ENCODE measurements around the gene ACAD9.
"Not testable (repeated sequence)": the region's sequence is repeated elsewhere in the genome, so short reads cannot be mapped to it uniquely, and the experiment has no call there.

ACAD9 gene

GRCh38 chr3:128879125-128879969 is at the start of gene ACAD9:
ACAD9 (plus strand) TSS chr3:128879620; CDS start chr3:128879692, 72 bp downstream.
- DNase-seq: peak; percentile 89 to 97

GRCh38 chr3:128829925-128830625 is 49.3 kb upstream of the ACAD9 start:
- not testable (repeated sequence) for DNase-seq

- DNase-seq: not testable (repeated sequence)
These were observed 48.7 kb upstream of the ACAD9 start for GRCh38 chr3:128830762-128831161.

GRCh38 chr3:128832979-128833378 is 46.4 kb upstream of the ACAD9 start:
- DNase-seq: not testable (repeated sequence)

DNA sequence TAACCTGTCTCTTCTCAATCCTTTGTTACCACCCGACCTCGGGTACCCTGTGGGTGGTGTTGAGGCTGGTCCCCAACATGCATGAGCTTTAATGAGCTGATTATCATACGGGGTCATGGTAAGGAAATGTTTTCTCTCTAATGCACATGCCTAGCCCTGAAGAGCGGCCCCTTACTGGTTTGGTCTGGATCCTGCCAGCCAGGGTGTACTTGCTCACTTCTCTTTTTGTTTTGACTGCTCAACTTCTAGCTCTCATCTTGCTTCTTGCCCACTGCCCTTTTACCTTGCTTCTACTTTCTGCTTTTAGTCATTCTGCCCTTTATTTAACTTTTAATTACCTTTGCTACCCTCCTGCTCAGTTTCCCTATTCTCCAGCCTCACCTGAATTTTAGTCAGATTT is 44.3 kb upstream of the ACAD9 start:
- no peak for DNase-seq

GRCh38 chr3:128841926-128842920 is 37.2 kb upstream of the ACAD9 start:
- no peak for DNase-seq

GRCh38 chr3:128844502-128844901 is 34.9 kb upstream of the ACAD9 start:
- DNase-seq: no peak

DNA sequence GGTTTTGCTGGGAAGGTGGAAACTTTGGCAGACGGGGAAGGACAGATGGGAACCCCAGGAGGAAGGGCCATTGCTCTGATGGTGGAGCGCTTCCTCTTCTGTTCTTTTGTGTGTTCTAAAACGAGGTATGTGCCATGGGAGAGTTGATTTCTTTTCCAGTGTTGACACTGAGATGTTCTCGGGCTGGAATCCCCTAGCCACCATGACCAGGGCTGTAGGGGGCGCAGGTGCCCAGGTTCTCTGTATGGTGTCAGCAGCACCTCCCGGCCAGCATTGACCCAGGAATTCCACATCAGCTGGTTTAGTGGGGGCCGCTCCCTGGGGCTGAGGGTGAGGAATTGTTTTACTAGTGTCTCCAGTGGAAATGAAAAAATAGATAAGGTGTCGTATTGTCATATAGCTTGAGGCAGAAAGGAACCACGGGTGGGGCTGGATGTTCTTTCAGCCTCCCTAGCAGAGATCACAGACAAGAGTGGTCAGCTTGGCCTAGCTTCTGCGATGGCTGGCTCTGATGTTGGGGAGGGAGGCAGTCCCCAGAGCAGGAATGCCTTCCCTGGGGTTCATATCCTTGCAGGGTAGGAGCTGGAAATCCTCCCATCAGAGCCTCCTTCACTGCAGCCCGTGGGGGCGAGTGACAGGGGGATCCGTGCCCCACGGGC is 34.2 kb upstream of the ACAD9 start:
- no peak for DNase-seq

DNA sequence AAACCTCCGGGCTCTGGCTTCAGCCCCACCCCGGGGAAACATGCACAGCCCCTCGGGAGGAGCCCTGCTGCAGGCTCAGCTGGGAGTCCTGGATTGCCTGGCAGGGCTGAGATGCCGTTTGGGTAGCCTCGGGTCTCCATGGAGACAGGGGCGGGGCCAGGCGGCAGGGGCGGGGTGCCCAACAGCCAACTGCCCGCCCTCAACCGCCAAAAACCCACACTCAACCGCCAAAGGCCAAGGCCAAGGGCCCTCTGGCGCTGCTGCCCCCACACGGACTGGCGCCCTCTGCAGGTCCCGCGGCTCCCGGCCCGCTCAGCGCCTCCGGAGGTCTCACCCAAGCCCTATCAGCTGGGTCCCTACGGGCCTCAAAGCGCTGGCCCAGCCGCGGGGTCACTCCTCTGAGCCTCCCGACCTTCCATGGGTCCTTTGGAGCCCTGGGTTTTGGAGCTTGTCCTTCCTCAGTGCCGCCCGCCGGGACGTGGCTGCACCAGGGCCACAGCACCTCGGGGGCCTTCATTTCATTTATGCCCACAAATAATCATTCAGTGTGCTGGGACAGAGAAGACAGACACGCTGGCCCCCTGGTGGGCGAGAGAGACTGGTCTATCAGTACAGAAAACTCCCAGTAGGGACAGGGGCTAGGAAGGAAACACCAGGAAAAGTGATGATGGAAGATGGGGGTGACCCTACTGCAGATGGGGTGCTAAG is 33.5 kb upstream of the ACAD9 start:
- peak; percentile 23 to 44 for DNase-seq

GRCh38 chr3:128846486-128846891 is 32.9 kb upstream of the ACAD9 start:
- no peak for DNase-seq

DNA sequence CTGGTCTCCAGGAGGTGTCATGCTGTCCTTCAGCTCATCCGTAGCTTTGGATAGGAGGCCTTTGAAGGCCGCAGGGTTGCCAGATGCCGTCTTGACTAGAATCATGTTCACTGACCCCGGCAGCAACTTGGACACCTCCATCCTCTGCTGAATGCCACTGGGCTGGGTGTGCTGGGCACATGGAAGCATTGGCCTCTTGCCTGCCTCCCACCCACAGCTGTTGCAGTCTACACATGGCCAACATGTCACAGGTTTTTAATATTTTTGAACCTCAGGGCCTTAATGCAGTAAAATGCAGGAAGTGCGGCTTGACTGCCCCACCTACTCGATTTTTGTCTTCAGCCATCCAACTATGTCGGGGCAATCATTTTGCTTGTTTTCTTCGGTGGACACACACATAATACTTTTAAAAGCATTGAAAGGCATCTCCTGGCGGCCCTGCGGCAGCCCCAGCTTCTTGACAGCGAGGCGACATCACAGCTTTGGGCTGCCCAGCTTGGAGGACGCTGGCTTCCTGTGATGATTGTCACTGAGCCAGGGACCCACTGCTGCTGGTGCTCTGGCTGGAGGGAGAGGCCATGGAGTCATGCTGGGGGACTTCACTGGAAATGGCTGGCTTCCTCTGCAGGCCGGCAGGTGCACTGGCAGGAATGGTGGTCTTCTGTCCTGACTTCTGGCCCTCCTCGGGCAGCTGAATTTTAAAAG is 31.6 kb upstream of the ACAD9 start:
- DNase-seq: no peak

DNA sequence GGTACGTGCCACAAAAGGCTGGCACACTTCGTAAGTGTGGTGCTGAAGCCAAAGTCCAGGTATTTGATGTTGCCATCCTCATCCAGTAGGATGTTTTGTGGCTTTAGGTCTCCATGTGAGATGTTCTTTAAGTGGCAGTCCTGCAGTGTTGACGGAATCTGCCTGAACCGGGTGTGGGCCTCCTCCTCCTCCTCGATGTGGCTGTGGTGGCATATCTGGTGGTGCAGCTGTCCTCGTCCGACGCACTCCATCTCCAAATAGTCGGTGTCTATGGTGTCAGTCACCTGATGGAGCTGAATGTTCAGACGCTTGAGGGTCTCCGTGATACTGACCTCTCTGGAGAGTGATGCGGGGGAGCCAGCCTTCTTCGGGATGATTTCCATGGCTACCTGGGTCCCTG is 30.5 kb upstream of the ACAD9 start:
- no peak for DNase-seq

DNA sequence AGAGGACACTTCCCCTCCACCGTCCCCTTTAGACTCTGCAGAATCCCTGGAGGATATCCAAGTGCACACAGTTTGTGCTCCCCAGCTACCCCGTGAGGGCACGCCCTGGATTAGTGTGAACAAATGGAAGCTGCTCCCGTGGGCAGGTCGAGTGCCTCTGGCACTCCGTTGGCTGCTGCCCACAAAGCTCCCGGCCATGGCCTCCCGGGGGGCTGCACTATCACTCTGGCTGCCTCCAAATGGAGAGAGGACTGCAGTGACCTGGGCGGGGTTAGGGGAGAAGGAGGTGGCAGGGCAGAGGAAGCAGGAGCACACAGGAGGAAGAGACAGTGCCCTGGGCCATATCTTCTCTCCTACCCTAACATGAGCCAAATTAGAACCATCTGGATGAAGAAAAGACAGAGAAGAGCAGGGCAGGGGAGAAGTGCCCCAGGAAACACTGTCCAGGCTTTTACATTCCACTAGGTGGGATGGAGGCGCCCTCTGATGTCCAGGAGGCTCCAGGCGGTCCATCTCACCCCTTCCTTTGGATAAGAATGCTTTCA is 29.4 kb upstream of the ACAD9 start:
- no peak for DNase-seq

GRCh38 chr3:128850544-128850943 is 28.9 kb upstream of the ACAD9 start:
- no peak for DNase-seq

- no peak for DNase-seq
These were observed 27.8 kb upstream of the ACAD9 start for GRCh38 chr3:128851601-128852000.

DNA sequence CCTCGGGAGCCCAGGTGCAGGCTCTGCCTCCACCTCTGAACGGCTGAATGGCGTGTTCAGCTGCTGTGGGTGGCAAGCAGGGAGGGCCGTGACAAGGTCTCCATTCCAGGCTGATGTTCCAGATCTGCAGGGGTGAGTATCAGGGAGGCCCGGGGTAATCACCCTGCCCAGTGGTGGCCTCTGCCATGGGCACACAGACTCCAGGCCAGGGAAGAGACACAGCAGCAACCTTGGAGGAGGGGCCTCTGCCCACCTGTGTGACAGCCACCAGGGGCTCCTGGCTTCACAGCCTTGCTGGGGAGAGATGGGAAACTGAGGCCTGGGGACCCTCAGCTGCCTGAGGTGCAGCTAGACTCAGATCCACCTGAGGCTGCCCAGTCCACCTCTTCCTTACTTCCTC is 25.6 kb upstream of the ACAD9 start:
- no peak for DNase-seq

DNA sequence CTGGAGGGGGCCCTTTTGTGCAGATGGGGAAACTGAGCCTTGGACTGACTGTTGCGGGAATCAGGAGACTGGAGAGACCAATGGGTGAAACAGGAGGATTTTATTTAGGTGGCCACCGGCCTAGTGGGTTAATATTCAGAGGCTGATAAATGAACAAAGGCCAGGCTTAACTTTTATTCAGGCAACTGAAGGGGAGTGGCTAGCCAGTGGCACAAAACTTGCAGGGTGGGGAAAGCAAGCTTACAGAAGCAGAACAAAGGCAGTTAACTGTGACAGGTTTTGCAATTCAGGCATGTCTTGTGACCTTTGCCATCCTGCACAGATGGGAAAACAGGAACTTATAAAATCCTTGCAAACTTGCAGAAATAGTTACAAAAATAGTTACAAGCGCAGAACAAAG is 24.9 kb upstream of the ACAD9 start:
- DNase-seq: no peak

GRCh38 chr3:128855569-128855968 is 23.9 kb upstream of the ACAD9 start:
- no peak for DNase-seq

- DNase-seq: no peak
These were observed 21.3 kb upstream of the ACAD9 start for GRCh38 chr3:128858167-128858566.

- peak in 1 of 2 experiments; percentile 4 for DNase-seq
These were observed 19.8 kb upstream of the ACAD9 start for GRCh38 chr3:128859630-128860029.

GRCh38 chr3:128861491-128861890 is 17.9 kb upstream of the ACAD9 start:
- DNase-seq: no peak
